Gastroesophageal sphincter (tissue), 3 donors: ENCODE data around the gene EDNRB.

Experiments used
- CTCF ChIP-seq, 4 experiments: fragments of 200-600 bp in 2 of 4; fragments of 450-650 bp in 2 of 4; sonication (generic) in 1 of 4; IDR thresholded peaks; one replicate each; pipeline ENCODE4 v1.5.1; 2017 to 2019; ENCODE audit warnings: antibody characterized with exemption in 4 of 4, mild to moderate bottlenecking in 2 of 4, moderate library complexity in 2 of 4
- POLR2AphosphoS5 ChIP-seq: sonication (generic); formaldehyde crosslinking; IDR thresholded peaks from one replicate; pipeline ENCODE4 v1.6.1; 2017; ENCODE audit warnings: antibody characterized with exemption

- no peak for TF ChIP-seq CTCF (IDR thresholded peaks at IDR 0.05)
- TF ChIP-seq POLR2AphosphoS5: no peak
Measured at GRCh38 chr13:77893066-77893465, 25.6 kb downstream of the EDNRB start.
